AG08395 (cell line): ENCODE results near the gene LRIG1.
A peak's percentile ranks its signal among the peaks of the same experiment; 100 is the strongest.

Experiments
- DNase-seq: peaks from one replicate; pipeline ENCODE4 v3.0.0; 2012; ENCODE audit warnings: mixed read lengths, low spot score

The LRIG1 gene

GRCh38 chr3:66354001-66354400 lies 146.8 kb downstream of the LRIG1 start:
- DNase-seq, result no peak

- no peak for DNase-seq
These were observed 147.3 kb downstream of the LRIG1 start for GRCh38 chr3:66353530-66353929.

GRCh38 chr3:66353039-66353438 lies 147.8 kb downstream of the LRIG1 start:
- DNase-seq, result no peak

GRCh38 chr3:66350601-66351000 lies 150.2 kb downstream of the LRIG1 start:
- no peak for DNase-seq

- DNase-seq, result no peak
These were observed 152.1 kb downstream of the LRIG1 start for GRCh38 chr3:66348704-66349103.

- DNase-seq, result no peak
These were observed 155.8 kb downstream of the LRIG1 start for GRCh38 chr3:66344848-66345578.

- DNase-seq, result no peak
These were observed 156.4 kb downstream of the LRIG1 start for GRCh38 chr3:66344391-66344811.

- peak; percentile 12 for DNase-seq
These were observed 158.0 kb downstream of the LRIG1 start for GRCh38 chr3:66342717-66343356.

- DNase-seq, result peak; percentile 7
These were observed 161.9 kb downstream of the LRIG1 start for GRCh38 chr3:66338927-66339326.

DNA sequence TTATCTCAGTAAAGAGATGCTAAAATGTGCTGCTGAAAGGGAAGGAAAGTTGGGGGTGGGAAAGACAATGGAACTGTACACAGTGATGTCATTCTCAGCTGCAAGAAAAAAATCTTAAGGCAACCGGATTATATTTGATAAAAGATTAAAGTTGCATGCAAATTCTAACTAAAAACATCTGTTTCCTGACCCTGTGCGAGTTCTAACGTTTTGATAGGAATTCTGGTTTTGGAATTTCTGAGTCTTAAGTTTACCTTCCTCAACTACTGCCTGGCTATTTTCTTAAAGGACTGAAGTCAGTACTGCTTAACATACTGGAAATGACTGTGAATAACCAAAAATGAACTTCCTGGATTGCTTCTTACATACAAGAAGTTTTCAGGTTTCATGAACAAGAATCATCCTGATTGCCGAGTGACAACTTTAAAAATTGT lies 164.5 kb downstream of the LRIG1 start:
- DNase-seq, result peak; percentile 15

- no peak for DNase-seq
These were observed 165.2 kb downstream of the LRIG1 start for GRCh38 chr3:66335671-66336070.
